Adrenal gland (tissue), 5 donors: ENCODE measurements around the gene CSF2.

ENCODE experiments used
- CTCF ChIP-seq, 6 experiments: fragments of 450-650 bp in 4 of 6; fragments of 200-600 bp in 2 of 6; sonication (generic) in 1 of 6; IDR thresholded peaks; 1 replicate in 5 of 6; 2 replicates in 1 of 6; pipeline versions ENCODE4 v1.5.1 to v1.8.0; 2016 to 2021; ENCODE audit warnings: antibody characterized with exemption in 6 of 6, mild to moderate bottlenecking in 2 of 6, moderate library complexity in 1 of 6
- POLR2A ChIP-seq, 2 donors: fragments of 450-650 bp; IDR thresholded peaks; one replicate each; pipeline ENCODE4 v1.6.1; 2017; ENCODE audit warnings: antibody characterized with exemption in 2 of 2, mild to moderate bottlenecking in 2 of 2, moderate library complexity in 1 of 2
- donor health status: DM: no; HTN: no; CAD: no.

DNA sequence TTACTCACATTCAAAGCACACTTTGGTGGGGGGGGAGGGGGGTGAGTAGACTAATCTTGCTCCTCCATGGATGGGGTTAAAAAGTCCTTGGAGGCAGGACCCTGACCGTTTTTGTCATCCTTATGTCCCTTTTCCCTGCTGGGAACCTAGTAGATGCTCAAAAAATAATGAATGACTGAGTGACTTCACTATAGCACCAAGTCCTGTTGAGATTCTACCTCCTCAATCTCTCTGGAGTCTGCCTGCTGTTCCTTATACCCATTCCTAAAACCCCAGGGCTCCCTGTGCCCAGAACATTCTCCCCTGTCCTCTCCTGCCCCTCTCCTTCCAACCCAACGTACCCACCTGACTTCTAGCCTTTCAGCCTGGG, 2.3 kb upstream of the CSF2 start:
- TF ChIP-seq POLR2A (IDR thresholded peaks at IDR 0.05) (no peak), CTCF (IDR thresholded peaks at IDR 0.05) (no peak)
